GM15510 (cell line): ENCODE results near the gene ZMYND8.

ENCODE experiments used
- POLR2A ChIP-seq: IDR thresholded peaks from 3 replicates; pipeline ENCODE4 v1.6.1; 2011; ENCODE audit warnings: borderline replicate concordance; ENCODE audit not compliant: insufficient read length; ENCODE audit errors: extremely low read depth

The ZMYND8 gene

DNA sequence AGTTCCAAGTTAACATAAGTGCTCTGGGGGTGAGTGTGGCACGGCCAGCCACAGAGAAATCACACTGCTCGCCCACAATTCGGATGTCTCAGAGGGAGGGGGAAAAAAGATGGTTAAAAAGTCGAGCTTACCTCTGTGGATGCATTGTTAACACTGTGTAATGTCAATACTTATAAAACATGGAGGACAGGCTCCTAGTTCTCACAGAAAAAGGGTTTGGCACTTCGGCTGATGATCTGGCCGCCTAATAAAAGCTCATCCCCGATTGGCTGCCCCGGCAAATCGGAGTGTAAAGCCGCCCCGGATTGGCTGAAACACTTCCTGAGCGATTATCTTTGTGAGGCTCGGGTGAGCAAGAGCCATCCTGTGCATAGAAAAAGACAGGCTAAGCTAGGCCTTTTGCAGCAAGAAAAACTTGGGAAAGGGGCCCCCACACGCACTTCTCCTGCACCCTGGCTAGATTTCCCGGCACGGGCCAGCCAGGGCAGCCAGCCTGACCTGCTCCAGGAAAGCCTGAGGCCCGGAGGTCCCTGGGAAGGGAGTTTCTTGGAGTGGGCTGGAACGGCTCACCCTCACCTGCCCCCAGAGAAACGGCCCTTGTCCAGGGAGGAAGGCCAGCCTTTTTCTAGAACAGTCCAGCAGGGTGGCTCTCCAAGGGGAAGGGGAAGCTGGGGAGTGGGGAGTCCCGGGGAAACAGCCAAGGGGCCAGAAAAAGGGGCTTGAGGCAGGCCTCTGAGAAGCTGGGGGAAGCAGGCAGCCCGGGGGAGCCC is at the start of gene ZMYND8:
TSS of gene ZMYND8 (minus strand) at position 174 of the 770 bp plus-strand sequence. CDS start at position 145, 29 bp downstream.
- peak; percentile 45 for TF ChIP-seq POLR2A

DNA sequence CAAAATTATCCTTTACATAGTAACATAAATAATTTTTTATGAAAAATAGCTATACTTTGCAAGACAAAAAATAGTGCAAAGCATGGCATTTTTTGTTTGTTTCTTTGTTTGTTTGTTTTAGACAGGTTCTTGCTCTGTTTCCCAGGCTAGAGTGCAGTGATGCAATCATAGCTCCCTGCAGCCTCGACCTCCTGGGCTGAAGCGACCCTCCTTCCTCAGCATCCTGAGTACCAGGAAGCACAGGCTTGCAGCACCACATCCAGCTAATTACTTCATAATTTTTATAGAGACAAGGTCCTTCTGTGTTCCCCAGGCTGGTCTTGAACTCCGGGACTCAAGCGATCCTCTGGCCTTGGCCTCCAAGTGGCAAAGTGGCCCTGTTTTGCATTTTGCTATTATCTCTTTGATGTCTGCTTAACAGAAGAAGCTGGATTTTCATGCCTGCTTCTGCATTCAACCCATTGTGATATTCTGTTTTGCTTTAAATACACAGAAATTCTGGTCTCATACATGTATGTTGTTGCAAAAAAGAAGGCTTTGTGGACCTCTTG is 49.4 kb upstream of the ZMYND8 start:
- TF ChIP-seq POLR2A = no peak

DNA sequence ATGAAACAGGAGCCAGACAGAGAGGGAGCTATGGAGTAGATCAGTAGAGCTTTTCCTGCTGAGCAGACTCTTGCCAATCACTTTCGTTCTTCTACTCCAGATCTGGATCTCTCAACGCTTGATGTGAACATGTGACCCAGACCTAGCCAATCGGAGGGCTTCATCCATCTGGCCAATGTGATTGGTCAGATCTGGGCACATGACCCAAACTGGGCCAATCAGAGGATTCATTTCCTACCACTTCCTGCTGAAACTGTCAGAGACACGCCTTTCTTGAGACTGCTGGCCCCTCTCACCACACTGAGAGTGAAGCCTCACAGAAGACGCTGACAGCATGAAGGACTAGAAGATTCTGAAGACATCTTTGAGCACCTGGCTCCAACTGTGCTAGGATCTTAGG is 44.2 kb upstream of the ZMYND8 start:
- no peak for TF ChIP-seq POLR2A

DNA sequence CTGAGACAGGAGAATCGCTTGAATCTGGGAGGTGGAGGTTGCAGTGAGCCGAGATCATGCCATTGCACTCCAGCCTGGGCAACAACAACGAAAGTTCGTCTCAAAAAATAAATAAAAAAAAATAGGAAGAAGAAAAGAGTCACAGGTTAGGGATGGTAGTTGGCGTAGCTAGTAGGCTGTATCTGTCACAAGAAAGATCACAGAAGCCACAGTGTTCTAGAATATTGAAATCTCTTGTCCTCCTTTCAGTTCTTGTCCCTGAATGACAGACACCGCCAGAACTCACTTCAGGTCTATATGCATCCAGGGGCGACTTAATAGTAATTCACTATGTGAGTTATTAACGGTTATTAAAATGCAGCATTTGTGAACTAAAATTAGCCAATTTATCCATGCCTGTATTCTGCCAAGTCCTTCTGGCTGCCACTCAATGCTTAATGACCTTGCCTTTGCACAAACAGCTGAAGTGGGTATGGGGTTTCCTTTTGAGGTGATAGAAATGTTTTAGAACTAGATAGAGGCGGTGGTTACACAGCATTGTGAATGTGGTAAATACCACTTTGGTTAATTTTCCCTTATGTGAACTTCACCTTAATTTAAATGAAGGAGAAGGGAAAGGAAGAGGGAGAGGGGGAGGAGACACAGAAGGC is 41.3 kb upstream of the ZMYND8 start:
- no peak for TF ChIP-seq POLR2A

DNA sequence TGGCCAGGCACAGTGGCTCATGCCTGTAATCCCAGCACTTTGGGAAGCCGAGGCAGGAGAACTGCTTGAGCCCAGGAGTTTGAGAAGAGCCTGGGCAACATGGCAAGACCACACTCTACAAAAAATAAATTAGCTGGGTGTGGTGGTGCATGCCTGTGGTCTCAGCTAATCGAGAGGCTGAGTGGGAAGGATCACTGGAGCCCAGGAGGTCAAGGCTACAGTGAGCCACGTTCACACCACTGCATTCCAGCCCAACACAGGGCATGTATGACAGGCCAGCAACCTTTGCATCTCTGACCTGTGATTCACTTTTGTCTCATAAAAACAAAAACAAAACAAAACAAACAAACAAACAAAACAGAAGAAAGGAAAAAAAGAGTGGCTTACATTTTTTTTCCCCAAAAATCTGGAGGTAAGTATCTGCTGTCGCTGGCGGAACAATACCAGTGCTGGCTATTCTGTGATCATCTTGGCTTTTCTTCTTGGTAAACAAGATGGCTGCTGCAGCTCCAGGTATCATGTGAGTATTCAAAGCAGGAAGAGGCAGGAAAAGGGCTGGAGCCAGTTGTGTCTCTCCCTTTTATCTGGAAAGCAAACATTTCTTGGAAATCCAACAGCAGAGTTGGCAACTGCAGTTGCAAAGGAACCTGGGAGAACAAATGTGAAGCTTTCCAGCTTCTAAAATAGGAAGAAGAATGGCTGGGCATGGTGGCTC is 40.4 kb upstream of the ZMYND8 start:
- TF ChIP-seq POLR2A = no peak

DNA sequence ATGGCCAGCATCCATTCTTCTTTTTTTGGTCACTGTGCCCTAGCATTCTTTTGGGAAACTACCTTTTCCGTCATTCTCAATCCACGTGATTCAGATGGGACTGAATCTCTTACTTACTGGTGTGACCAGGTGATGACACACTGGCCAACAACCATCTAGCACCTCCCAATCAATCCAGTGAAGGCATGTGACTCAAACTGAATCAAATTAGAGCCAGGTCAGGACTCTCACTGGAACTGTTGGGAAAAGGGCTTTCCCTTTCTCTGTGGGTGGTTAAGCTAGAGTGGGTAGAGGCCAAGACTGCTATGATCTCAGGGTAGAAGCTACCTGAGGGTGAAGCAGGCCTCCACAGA is 36.2 kb upstream of the ZMYND8 start:
- TF ChIP-seq POLR2A = no peak

DNA sequence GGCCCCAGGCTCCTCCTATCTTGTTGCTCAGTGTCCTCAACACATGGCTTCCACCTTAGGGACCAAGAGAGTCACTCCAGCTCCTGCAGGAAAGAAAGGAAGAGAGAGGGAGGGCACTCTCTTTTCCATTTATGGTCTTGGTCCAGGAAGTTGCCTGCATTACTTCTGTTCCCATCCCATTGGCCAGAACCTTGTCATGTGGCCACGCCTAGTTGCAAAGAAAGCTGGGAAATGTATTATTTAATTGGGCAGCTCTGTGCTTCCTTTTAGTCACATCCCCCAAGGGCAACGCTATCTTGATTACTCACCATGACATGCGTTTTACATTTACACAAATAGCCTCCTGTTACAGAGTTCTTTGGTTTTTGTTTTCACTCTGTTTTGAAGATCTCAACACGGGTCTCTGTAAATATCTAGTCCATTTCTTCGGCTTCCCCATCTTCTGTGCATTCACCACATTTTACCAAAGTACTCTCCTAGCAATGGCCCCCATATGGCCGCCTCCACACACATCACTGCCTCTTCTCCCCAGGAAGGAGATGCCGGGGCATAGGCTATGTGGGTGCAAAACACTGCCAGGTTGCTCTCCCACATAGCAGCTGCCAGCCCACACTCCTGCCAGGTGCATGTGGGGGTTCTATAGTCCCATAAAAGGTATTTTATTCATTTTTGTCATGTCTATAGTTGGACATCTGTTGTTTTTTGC is 35.7 kb upstream of the ZMYND8 start:
- TF ChIP-seq POLR2A = no peak

DNA sequence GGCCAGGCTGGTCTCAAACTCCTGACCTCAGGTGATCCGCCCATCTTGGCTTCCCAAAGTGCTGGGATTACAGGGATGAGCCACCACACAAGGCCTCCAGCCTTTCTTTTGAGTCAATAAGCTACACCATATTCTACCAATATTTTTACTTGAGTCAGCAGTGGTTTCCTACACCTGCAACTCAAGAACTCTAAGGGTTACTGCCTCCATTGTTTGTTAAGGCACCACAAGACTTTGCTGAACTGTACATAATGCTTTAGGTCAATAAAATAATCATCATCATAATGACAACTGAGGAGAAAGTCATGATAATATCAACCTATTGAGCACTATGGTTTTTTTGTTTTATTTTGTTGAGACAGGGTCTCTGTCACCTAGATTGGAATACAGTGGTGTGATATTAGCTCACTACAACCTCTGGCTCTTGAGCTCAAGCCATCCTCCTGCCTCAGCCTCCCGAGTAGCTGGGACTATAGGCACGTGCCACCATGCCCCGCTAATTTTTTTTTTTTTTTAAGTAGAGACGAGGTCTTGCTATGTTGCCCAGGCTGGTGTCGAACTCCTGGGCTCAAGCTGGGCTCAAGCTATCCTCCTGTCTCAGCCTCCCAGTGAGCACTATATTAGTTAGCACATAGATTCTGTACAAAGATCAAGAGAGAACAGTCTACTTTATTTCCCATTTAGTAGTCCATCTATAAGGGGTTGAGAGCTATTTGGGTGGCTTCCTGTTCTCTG is 34.9 kb upstream of the ZMYND8 start:
- no peak for TF ChIP-seq POLR2A

DNA sequence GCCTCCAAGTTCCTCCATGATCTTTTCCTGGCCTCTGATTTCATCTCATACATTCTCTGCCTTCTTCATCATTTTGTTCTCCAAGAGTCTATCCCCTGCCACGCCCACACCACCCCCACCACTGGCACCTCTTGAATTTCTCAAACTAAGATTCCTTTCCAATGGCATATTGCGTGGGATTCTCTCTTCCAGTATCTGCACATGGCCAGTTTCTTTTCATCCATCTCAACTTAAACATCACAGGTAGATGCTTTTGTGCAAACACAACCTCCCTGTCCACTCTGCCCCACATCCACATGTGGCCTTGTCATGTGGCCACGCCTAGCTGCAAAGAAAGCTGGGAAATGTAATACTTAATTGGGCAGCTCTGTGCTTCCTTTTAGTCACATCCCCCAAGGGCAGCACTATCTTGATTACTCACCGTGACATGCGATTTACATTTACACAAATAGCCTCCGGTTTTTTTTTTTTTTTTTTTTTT is 33.4 kb upstream of the ZMYND8 start:
- TF ChIP-seq POLR2A = no peak

DNA sequence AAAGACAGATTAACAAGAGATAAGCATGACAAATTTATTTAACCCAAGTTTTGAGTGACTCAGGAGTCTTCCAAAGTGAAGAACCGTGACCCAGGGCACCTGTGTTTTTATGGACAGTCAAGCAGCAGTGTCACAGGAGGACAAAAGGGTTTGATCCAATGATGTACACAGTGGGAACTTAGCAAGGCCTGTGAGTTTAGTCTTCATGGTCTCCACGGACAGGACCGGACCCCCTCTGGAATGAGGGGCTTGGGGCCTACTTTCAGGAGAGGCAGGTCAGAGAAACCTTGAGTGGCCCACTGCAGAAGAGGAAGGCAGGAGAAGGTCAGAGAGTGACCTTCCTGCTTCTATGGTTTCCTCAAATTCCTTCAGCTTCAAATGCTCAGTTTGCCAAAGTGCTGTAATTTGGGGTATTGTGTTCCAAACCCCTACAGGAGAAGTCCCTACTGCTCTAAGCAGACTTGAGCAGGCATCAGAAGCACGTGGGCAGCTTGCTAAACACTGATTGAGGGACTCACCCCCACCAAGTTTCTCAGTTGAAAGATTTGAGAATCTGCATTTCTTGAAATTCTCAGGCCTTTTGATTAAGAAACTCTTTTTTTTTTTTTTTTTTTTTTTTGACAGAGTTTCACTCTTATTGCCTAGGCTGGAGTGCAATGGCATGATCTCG is 26.4 kb upstream of the ZMYND8 start:
- TF ChIP-seq POLR2A = no peak

DNA sequence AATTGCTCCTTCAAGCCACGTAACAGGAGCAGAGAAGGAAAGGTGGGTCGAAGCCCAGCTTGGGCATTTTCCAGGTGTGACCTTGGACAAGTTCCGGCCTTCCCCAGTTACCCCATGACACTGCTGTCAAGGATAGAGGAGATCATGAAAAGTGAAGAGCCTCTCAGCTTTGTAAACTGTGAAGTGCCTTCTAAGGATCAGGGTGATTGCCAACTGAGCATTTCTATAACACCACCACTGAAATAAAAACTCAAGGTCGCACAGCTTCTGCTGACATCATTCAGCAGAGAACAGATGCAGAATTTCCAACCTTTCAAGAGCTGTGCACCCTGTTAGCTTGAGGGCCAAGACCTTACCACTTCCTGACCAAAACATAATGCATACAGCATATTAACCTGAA is 24.0 kb upstream of the ZMYND8 start:
- TF ChIP-seq POLR2A = no peak

DNA sequence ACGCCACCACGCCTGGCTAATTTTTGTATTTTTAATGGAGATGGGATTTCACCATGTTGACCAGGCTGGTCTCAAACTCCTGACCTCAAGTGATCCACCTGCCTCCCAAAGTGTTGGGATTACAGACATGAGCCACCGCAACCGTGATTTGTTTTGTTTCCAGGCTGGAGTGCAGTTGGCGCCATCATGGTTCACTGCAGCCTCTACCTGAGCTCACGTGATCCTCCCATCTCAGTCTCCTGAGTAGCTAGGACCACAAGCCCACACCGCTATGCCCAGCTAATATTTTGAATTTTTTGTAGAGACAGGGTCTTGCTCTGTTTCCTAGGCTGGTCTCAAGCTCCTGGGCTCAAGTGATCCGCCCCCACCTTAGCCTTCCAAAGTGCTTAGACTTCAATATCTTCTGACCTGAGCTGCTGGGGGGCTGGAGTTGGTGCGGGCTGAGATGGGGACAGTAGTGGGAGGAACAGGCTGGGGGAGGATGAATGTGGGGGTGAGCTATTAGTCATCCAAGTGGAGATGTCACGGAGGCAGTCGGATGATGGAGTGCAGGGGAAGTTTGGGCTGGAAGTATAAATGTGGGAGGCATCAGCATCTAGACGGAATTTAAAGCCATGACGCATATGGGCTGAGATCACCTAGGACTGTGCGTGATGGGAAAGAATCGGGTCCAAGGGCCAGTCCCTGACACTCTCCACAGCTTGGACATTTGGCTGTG is 23.1 kb upstream of the ZMYND8 start:
- no peak for TF ChIP-seq POLR2A
